Ramos (cell line): ENCODE data around the gene KCNT2.

ENCODE experiments used
- in situ Hi-C: fragments of 300-500 bp; cut with MboI; formaldehyde crosslinking; loops from one replicate; pipeline ENCODE4 v1.14.3; 2022; ENCODE audit warnings: low sequenced_read_pairs; ENCODE audit not compliant: unreplicated experiment

Gene KCNT2

GRCh38 chr1:196594700-196595099 is 13.5 kb downstream of the KCNT2 start:
- in situ Hi-C loops = no loop called here

DNA sequence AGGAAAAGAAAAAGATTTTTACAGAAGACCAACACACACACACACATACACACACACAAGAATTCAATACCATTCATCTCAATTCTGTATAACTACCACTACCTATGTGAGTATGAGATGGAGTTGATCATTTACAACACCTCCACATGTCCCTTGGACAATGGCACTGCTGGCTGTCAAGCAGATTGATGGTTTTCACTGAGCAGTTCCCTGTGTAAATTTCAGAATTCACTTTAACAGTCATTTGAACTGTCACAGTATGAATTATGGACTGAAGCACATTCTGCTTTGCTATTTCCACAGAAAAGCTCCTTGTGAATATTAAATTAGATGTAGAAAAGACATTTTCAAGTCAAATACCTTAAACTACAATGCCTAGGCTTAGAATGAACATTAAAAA is 14.3 kb downstream of the KCNT2 start:
- in situ Hi-C loops = no loop called here

GRCh38 chr1:196590959-196591358 is 17.3 kb downstream of the KCNT2 start:
- in situ Hi-C loops = no loop called here

DNA sequence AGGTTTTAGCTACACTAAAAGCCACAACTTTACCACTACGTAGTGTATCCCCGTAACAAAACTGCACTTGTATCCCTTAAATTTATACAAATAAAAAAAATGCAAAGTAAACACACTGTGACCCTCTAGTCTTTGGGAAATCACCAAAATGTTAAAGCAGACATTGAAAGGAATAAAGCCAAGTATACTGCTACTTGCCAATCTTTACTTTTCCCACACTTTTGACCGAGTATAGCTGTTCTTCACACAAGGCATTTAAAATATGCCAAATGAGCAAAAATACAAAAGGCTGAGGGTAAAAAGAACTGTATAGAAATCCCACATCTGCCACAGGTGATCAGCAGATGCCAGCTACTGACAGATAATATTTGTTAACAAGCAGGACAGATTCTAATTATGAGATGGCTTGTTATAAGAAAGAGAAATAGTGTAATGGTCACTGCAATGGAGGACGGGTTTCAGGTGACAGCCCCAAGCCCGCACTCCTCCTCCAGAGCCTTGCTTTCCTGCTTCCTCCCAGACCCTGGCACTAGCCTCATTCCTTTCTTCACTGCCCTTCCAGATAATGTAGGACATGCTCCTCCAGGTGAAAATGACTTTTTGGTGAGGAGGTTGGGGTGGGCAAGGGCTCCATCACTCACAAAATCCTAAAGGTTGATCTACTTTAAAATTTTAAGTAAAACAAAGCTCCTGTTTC is 18.1 kb downstream of the KCNT2 start:
- in situ Hi-C loops = no loop called here

DNA sequence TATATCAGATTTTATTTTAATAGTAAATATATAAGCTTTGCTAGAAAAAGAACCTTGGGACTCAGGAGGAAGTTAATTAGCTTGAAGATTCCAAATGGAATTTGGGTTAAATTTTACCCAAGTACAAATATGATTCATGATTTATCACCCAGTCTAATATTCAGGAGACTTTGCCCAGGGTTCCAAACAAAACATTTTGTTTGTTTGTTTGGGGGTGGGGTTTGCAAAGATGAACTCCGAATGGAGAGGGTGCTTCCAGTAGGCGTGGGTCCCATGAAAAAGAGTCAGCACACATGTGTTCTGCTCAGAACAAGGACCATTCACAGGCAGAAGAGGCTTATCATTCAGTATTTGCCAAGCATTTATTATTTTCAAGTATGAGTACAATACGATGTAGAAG is 23.5 kb downstream of the KCNT2 start:
- in situ Hi-C loops = no loop called here

DNA sequence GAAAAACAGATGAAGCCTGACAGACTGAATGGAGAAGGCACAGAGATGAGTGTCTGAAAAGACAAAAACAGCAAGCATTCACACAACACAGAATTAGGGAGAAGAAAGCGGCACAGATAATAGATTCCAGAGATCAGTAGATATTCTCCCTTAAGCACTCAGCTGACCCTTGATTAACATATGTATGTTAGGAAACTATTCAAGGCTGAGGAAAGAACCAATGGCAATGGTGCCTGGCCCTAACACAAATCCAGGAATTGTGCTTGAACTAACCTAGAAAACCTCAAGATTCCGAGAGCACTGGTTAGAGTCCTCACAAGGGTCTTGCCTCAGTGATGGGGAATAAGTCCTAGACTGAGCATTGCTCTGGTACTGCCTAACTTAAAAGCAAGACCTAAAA is 30.9 kb downstream of the KCNT2 start:
- in situ Hi-C loops = no loop called here

GRCh38 chr1:196573226-196573625 is 35.0 kb downstream of the KCNT2 start:
- in situ Hi-C loops = no loop called here

DNA sequence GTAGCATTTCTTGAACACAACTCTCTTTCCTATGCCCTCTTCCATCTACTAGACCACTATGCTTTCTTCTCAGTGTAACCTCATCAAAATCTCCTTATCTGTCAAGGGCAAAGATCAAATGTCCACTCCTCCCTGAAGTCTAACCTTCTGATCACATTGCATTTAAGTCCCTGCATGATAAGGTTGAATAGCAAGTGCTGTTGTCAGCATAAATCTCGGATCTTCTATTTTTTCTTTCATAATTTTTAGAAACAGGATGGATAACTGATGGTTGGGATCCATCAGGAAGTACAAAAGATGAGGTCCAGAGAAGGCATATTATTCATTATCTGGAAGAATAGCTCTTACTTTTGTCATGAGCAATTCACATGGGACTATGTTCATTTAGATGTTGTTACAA is 41.0 kb downstream of the KCNT2 start:
- in situ Hi-C loops = no loop called here

- in situ Hi-C loops = no loop called here
These were observed 44.5 kb downstream of the KCNT2 start for GRCh38 chr1:196563768-196564167.

GRCh38 chr1:196559314-196559713 is 48.9 kb downstream of the KCNT2 start:
- in situ Hi-C loops = no loop called here

GRCh38 chr1:196558411-196558810 is 49.8 kb downstream of the KCNT2 start:
- in situ Hi-C loops = no loop called here

DNA sequence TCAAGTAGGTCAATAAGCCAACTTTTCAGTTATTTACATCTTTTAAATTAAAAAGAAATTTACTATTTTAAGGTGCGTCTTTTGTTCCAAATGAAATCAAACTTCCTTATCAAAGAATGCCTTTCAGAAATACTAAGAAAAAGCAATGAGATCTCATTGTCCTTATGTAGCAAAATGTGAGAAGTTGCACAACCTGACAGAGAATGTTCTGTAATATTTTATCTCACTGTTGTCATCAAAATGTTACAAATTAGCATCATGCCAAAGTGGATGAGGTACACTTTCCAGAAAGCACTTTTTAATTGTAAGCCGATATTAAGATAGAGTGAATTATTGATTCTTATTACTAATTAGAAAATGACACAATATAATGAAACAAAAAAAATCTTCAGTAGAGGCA is 50.4 kb downstream of the KCNT2 start:
- in situ Hi-C loops = no loop called here

DNA sequence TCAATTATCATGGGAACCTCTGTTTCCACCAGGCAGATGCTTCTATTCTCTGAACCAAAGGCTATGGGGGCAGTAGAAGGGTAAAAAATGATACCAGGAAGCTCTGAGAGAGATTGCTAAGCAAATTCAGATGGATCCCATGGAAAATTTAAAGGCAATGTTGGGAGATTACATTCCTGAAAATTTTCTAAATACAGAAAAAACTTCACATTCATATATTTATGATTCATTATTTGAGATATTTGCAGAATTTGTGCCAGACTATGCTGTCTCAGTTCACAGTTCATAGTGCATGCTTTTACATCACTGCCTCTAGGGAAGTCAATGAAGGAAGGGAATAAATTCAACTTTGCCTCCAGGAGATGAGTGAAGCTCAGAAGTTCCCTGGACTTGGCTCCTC is 57.5 kb downstream of the KCNT2 start:
- in situ Hi-C loops = no loop called here

GRCh38 chr1:196546272-196547111 is 61.7 kb downstream of the KCNT2 start:
- in situ Hi-C loops = no loop called here

DNA sequence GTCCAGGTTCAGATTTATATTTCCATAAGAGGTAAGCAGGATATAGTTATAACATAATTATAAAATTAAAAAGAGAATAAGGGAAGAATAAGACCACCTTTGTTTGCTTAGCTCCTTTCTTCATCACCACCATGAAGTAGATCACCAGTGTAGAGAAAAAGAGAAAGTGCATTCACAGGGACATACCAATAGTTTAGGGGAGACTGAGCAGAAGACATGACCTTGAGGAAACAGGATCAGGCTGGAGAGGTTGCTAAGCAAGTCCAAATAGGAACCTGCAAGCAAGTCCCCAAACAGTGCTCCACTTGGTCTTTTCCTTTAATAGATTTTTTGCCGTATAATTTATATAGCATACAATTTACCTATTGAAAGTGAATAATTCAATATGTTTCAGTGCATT is 63.0 kb downstream of the KCNT2 start:
- in situ Hi-C loops = no loop called here

DNA sequence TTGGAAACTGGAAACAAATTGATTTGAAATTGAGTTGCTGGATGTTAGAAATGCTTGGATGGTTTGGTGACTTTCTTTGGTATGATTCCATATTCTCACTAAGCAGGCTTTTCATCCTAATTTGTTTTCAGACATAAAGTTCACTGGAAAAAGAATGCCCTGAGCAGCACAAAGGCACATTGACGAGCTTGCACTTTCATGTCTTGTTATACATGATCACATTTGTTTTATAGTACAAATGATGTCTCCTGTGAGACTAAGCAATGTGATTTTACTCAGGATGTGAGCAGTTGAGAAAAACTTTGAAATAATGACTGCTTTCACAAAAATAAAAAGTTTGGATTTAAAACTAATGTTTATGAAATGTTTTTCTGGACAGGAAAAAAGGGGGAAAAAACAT is 63.6 kb downstream of the KCNT2 start:
- in situ Hi-C loops = no loop called here

- in situ Hi-C loops = no loop called here
These were observed 64.4 kb downstream of the KCNT2 start for GRCh38 chr1:196543833-196544232.

- in situ Hi-C loops = no loop called here
These were observed 69.8 kb downstream of the KCNT2 start for GRCh38 chr1:196538473-196538872.

GRCh38 chr1:196535727-196536126 is 72.5 kb downstream of the KCNT2 start:
- in situ Hi-C loops = no loop called here

DNA sequence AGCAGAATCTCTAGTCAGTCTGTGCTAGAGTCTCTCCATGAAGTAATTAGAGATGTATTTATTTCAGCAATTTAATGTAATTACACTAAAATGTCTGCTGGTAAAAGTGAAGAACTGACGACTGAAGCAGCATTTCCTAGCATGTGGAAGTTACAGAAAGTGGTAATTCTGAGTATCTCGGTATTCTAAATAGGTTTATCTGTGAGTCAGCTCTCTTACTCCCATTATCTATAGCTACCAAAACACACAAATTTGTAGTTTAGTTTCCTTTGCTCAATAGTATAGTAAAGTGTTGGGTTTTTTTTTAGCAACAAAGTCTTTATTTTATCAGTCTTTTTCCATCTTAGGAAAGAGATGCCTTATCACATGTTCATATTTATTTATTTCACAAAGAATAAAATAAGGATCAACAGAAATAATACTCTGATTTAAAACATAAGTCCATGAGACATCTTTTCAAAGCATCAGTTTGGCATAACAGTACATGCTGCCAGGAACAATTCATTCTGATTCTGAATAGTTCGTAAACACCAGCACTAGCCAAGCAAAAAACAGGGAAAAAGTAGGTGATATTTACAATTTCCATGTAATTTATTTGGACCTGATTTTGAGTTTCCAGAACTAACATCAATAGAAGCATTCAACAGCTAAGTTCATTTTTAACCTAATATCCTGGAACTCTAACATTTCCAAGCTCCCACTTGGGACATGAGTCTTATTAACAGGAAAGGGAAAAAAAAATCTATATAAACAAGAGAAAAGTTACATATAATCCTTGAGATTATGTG is 76.3 kb downstream of the KCNT2 start:
- in situ Hi-C loops = no loop called here

GRCh38 chr1:196527919-196528318 is 80.3 kb downstream of the KCNT2 start:
- in situ Hi-C loops = no loop called here
